OCI-LY3 (cell line): ENCODE results near the gene NSG1.

Experiments used
- H2AFZ ChIP-seq: fragments of 200-600, 300-600 bp; shearing (Covaris generic); 2 replicates; pipeline ENCODE4 v1.6.0; 2014; ENCODE audit warnings: antibody characterized with exemption, low read depth, low read length
- H3K27ac ChIP-seq: fragments of 200-600, 300-600 bp; sonication (generic); 2 replicates; pipeline ENCODE4 v1.5.1; 2014; ENCODE audit warnings: mild to moderate bottlenecking, low read length, moderate library complexity, mixed read lengths
- H3K27me3 ChIP-seq: fragments of 200-600, 300-600 bp; sonication (generic); 2 replicates; pipeline ENCODE4 v1.6.1; 2014; ENCODE audit warnings: low read depth, low read length, mixed read lengths
- H3K36me3 ChIP-seq: fragments of 200-600, 300-600 bp; sonication (generic); replicated peaks from 2 replicates; pipeline ENCODE3; 2014; ENCODE audit warnings: low read depth, low read length, mixed read lengths
- H3K4me1 ChIP-seq: fragments of 300-600, 200-600 bp; sonication (generic); 2 replicates; pipeline ENCODE4 v1.6.1; 2014; ENCODE audit warnings: low read length, mixed read lengths
- H3K4me2 ChIP-seq: fragments of 200-600, 300-600 bp; sonication (generic); 2 replicates; pipeline ENCODE4 v1.6.1; 2014; ENCODE audit warnings: low read length, mixed read lengths
- H3K4me3 ChIP-seq: fragments of 300-600, 200-600 bp; sonication (generic); 2 replicates; pipeline ENCODE4 v1.5.1; 2014; ENCODE audit warnings: antibody characterized with exemption, mild to moderate bottlenecking, low read length, moderate library complexity
- H3K79me2 ChIP-seq: fragments of 300-600, 200-600 bp; shearing (Covaris generic); 2 replicates; pipeline ENCODE4 v1.6.1; 2014; ENCODE audit warnings: mild to moderate bottlenecking, low read length, mixed read lengths
- H3K9ac ChIP-seq: fragments of 300-600, 200-600 bp; shearing (Covaris generic); 2 replicates; pipeline ENCODE4 v1.6.0; 2014; ENCODE audit warnings: mild to moderate bottlenecking, low read length, moderate library complexity
- H3K9me3 ChIP-seq: fragments of 200-600, 300-600 bp; shearing (Covaris generic); 2 replicates; pipeline ENCODE4 v1.6.1; 2014; ENCODE audit warnings: low read length, mixed read lengths; ENCODE audit not compliant: insufficient read depth
- H4K20me1 ChIP-seq: fragments of 200-600, 300-600 bp; sonication (generic); 2 replicates; pipeline ENCODE4 v1.6.1; 2016; ENCODE audit warnings: low read length, mixed read lengths; ENCODE audit not compliant: insufficient read depth
- EZH2phosphoT487 ChIP-seq: fragments of 200-600 bp; shearing (Covaris generic); IDR thresholded peaks from 2 replicates; pipeline ENCODE4 v1.6.1; 2018; ENCODE audit warnings: antibody characterized with exemption, mixed run types, low read depth
- TF ChIP-seq, protein P1 (sequence below): fragments of 200-600, 300-600 bp; sonication (generic); IDR thresholded peaks from 2 replicates; pipeline ENCODE4 v1.5.1; 2014; ENCODE audit warnings: antibody characterized with exemption, low read length, low read depth

NSG1 gene

DNA sequence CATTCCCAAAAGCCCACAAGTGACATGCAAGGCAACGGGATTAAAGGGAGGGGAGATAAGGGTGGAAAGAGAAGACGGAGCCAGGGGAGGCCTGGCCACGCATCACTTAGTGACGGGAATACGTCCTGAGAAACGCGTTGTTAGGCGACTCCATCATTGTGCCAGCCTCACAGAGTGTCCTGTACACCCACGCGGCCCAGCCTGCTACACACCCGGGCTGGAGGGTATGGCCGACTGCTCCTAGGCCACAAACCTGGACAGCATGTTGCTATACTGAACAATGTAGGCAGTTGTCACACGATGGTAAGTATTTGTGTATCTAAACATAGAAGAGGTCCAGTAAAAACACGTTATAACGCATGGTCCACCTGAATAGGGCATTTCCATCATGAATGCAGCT is 23.4 kb downstream of the NSG1 start:
- no peak overlapping the region for H3K4me2 ChIP-seq
- no peaks in the 10 kb centered on the region for H3K9me3 ChIP-seq
- no peaks in the 10 kb centered on the region for H3K36me3 ChIP-seq
- TF ChIP-seq, protein P1, sequence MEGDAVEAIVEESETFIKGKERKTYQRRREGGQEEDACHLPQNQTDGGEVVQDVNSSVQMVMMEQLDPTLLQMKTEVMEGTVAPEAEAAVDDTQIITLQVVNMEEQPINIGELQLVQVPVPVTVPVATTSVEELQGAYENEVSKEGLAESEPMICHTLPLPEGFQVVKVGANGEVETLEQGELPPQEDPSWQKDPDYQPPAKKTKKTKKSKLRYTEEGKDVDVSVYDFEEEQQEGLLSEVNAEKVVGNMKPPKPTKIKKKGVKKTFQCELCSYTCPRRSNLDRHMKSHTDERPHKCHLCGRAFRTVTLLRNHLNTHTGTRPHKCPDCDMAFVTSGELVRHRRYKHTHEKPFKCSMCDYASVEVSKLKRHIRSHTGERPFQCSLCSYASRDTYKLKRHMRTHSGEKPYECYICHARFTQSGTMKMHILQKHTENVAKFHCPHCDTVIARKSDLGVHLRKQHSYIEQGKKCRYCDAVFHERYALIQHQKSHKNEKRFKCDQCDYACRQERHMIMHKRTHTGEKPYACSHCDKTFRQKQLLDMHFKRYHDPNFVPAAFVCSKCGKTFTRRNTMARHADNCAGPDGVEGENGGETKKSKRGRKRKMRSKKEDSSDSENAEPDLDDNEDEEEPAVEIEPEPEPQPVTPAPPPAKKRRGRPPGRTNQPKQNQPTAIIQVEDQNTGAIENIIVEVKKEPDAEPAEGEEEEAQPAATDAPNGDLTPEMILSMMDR: no peak
- no peak for TF ChIP-seq EZH2phosphoT487
- H4K20me1 ChIP-seq: no peaks in the 10 kb centered on the region
- no peaks in the 10 kb centered on the region for H3K4me1 ChIP-seq
- H3K27ac ChIP-seq: no peak overlapping the region
- H3K9ac ChIP-seq: no peak overlapping the region
- H3K79me2 ChIP-seq: no peaks in the 10 kb centered on the region
- H3K27me3 ChIP-seq: peaks cover 9% of the 10 kb centered on the region
- no peak overlapping the region for H2AFZ ChIP-seq
- no peak overlapping the region for H3K4me3 ChIP-seq

DNA sequence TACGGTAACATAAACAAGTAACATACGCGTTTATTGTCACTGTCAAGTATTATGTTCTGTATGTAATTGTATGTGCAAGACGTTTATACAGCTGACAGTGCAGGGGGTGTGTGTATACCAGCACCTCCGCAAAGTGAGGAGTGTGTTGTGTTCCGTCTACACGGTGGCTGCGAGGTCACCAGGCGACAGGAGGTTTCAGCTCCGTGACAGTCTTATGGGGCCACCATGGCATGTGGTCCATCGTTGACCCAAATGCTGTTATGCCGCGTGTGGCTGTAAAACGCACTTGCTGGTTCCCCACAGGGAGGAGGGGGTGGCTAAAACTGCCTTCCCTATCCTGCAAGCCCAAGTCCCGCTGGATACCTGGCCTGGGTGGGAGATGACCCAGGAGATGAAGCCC is 25.0 kb downstream of the NSG1 start:
- no peaks in the 10 kb centered on the region for H3K36me3 ChIP-seq
- no peaks in the 10 kb centered on the region for H3K9me3 ChIP-seq
- no peak overlapping the region for H3K4me3 ChIP-seq
- no peak overlapping the region for H3K27ac ChIP-seq
- H2AFZ ChIP-seq: no peak overlapping the region
- no peaks in the 10 kb centered on the region for H4K20me1 ChIP-seq
- no peak for TF ChIP-seq EZH2phosphoT487
- TF ChIP-seq, protein P1: no peak
- no peak overlapping the region for H3K9ac ChIP-seq
- H3K27me3 ChIP-seq: peaks cover 9% of the 10 kb centered on the region
- no peaks in the 10 kb centered on the region for H3K79me2 ChIP-seq
- no peaks in the 10 kb centered on the region for H3K4me1 ChIP-seq
- H3K4me2 ChIP-seq: no peak overlapping the region

DNA sequence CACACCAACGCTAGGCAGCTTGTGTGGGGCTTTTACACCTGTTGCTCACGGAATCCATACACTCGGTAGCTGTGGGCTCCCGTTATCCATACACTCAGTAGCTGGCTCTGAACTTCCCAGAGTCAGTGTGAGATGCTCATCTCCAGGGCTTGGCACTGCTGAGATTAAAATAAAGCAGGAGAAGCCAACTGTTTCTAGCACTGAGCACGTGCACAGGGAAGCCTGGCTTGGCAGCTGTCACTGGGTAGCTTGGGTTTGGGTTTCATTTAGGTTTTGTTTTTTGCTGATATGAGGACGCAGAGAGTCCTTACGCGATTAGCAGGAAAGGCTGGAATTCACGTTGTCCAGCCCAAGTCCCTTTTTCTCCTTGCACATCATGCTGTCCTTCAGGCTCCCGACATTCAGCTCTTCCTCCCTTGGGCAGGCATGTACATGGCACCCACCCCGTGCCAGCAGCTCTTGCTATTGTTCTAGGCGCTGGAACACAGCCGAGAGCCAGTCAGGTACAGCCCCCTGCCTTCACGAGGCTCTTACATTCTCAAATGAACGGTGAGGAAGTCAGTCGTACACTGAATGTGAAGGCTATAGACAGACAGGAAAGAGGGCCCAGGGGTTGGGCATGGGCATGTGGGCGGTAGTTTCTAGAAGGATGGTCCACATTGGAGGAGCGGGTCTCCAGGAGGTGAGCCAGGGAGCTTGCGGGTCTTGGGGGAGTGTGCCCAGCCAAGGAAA is 25.9 kb downstream of the NSG1 start:
- H3K9me3 ChIP-seq: no peaks in the 10 kb centered on the region
- TF ChIP-seq EZH2phosphoT487: no peak
- TF ChIP-seq, protein P1: no peak
- no peaks in the 10 kb centered on the region for H3K36me3 ChIP-seq
- no peaks in the 10 kb centered on the region for H3K79me2 ChIP-seq
- no peaks in the 10 kb centered on the region for H4K20me1 ChIP-seq
- no peak overlapping the region for H3K9ac ChIP-seq
- no peak overlapping the region for H3K4me2 ChIP-seq
- H3K27me3 ChIP-seq: peaks cover 9% of the 10 kb centered on the region
- H2AFZ ChIP-seq: no peak overlapping the region
- no peak overlapping the region for H3K27ac ChIP-seq
- no peak overlapping the region for H3K4me3 ChIP-seq
- H3K4me1 ChIP-seq: no peaks in the 10 kb centered on the region

DNA sequence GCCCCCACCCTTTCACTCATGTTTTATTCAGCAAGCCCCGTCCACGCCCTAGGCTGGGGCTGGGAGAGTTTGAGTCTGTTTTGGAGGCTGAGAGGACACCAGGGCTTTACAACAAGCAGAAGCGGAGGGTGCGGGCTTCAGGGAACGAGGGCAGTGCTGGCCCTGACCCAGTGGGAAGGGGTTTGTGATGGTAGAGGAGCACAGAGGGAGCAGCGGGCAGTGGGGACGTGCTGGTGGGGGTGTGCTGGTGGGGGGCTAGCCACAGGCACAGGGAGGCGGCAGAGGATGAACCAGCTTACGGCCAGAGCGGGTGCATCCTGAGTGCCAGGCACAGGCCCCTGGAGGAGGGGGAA is 26.4 kb downstream of the NSG1 start:
- no peak for TF ChIP-seq EZH2phosphoT487
- TF ChIP-seq, protein P1: no peak
- H3K27ac ChIP-seq: no peak overlapping the region
- H3K4me1 ChIP-seq: no peaks in the 10 kb centered on the region
- H2AFZ ChIP-seq: no peak overlapping the region
- no peaks in the 10 kb centered on the region for H3K9me3 ChIP-seq
- no peak overlapping the region for H3K4me2 ChIP-seq
- H4K20me1 ChIP-seq: no peaks in the 10 kb centered on the region
- peaks cover 4% of the 10 kb centered on the region; the same call in 1 of the 2 replicates for H3K27me3 ChIP-seq
- H3K9ac ChIP-seq: no peak overlapping the region
- H3K79me2 ChIP-seq: no peaks in the 10 kb centered on the region
- no peaks in the 10 kb centered on the region for H3K36me3 ChIP-seq
- no peak overlapping the region for H3K4me3 ChIP-seq
